Left ventricle myocardium inferior (tissue), 1 donor: Measurements from ENCODE around the gene LGR6. TPM values are rescaled to one million over a fixed set of nuclear protein-coding genes. Genes with fewer than 3 reads are reported as not detected.

ENCODE experiments used
- DNase-seq: peaks from one replicate; pipeline ENCODE4 v3.0.0-alpha.2; 2020
- H3K27ac ChIP-seq: fragments of 200-600 bp; replicated peaks from 2 replicates; pipeline ENCODE4 v1.8.0; 2021
- H3K27me3 ChIP-seq: fragments of 200-600 bp; 2 replicates; pipeline ENCODE4 v1.8.0; 2021; ENCODE audit warnings: low read depth
- H3K36me3 ChIP-seq: fragments of 200-600 bp; 2 replicates; pipeline ENCODE4 v1.8.0; 2021
- H3K4me1 ChIP-seq: fragments of 200-600 bp; 2 replicates; pipeline ENCODE4 v1.8.0; 2021
- H3K4me3 ChIP-seq: fragments of 200-600 bp; 2 replicates; pipeline ENCODE4 v1.8.0; 2021; ENCODE audit warnings: mild to moderate bottlenecking, moderate library complexity
- H3K9me3 ChIP-seq: fragments of 200-600 bp; replicated peaks from 2 replicates; pipeline ENCODE4 v1.8.0; 2021
- CTCF ChIP-seq: fragments of 200-600 bp; IDR thresholded peaks from 2 replicates; pipeline ENCODE4 v1.8.0; 2021; ENCODE audit warnings: antibody characterized with exemption, mild to moderate bottlenecking, borderline replicate concordance
- intact Hi-C: fragments of 100-400 bp; cut with micrococcal nuclease; formaldehyde crosslinking; loops from one replicate; pipeline ENCODE4 v1.11.0; 2022
- total RNA-seq: library from RNA; stranded (reverse); fragmentation: NEBNext Ultra II Directional; extraction: Animal tissue kit (Norgen Biotek cat#: 25700); gene quantifications from one replicate; pipeline ENCODE4 v1.2.1, GENCODE V29; 2021
- donor health status: DM: no; HTN: yes; CAD: no; lungs with severe emphysema.

Gene LGR6
- total RNA-seq, 1 donor from 2014 or later, result 0.60 TPM

GRCh38 chr1:202152399-202152798 is 41.2 kb upstream of the LGR6 start:
- no peak for TF ChIP-seq CTCF
- peaks cover 11% of the 10 kb centered on the region for H3K4me1 ChIP-seq
- H3K9me3 ChIP-seq, result no peaks in the 10 kb centered on the region
- H3K27me3 ChIP-seq, result no peaks in the 10 kb centered on the region
- no peak for DNase-seq
- intact Hi-C loops, result no loop called here
- H3K4me3 ChIP-seq, result no peak overlapping the region
- no peak overlapping the region for H3K27ac ChIP-seq
- H3K36me3 ChIP-seq, result no peaks in the 10 kb centered on the region

- no peak overlapping the region for H3K27ac ChIP-seq
- H3K36me3 ChIP-seq, result no peaks in the 10 kb centered on the region
- no peak for TF ChIP-seq CTCF
- H3K27me3 ChIP-seq, result no peaks in the 10 kb centered on the region
- intact Hi-C loops, result no loop called here
- peaks cover 11% of the 10 kb centered on the region for H3K4me1 ChIP-seq
- no peak overlapping the region for H3K4me3 ChIP-seq
- DNase-seq, result no peak
- H3K9me3 ChIP-seq, result no peaks in the 10 kb centered on the region
Observed at GRCh38 chr1:202153284-202153683, 40.3 kb upstream of the LGR6 start.

GRCh38 chr1:202154148-202154765 is 39.3 kb upstream of the LGR6 start:
- Histone ChIP-seq H3K27ac (no peak overlapping the region), H3K4me1 (peaks cover 11% of the 10 kb centered on the region), H3K36me3 (no peaks in the 10 kb centered on the region), H3K9me3 (no peaks in the 10 kb centered on the region), H3K27me3 (no peaks in the 10 kb centered on the region), H3K4me3 (no peak overlapping the region)
- TF ChIP-seq CTCF, result no peak
- DNase-seq, result no peak
- intact Hi-C loops, result no loop called here

GRCh38 chr1:202154766-202155477 is 38.7 kb upstream of the LGR6 start:
- TF ChIP-seq CTCF, result peak; percentile 51
- H3K27me3 ChIP-seq, result no peaks in the 10 kb centered on the region
- no peaks in the 10 kb centered on the region for H3K9me3 ChIP-seq
- H3K4me3 ChIP-seq, result no peak overlapping the region
- intact Hi-C loops, result no loop called here
- peaks cover 11% of the 10 kb centered on the region for H3K4me1 ChIP-seq
- no peaks in the 10 kb centered on the region for H3K36me3 ChIP-seq
- DNase-seq, result no peak
- no peak overlapping the region for H3K27ac ChIP-seq

- intact Hi-C loops, result no loop called here
- TF ChIP-seq CTCF, result no peak
- H3K27ac ChIP-seq, result no peak overlapping the region
- peaks cover 11% of the 10 kb centered on the region for H3K4me1 ChIP-seq
- H3K36me3 ChIP-seq, result no peaks in the 10 kb centered on the region
- no peaks in the 10 kb centered on the region for H3K9me3 ChIP-seq
- H3K27me3 ChIP-seq, result no peaks in the 10 kb centered on the region
- H3K4me3 ChIP-seq, result no peak overlapping the region
- peak; percentile 44 for DNase-seq
Observed at GRCh38 chr1:202155478-202156021, 38.0 kb upstream of the LGR6 start.
